DMS53 (cell line): Measurements from ENCODE around the gene ATP8B2.
"Not testable (repeated sequence)": the region's sequence is repeated elsewhere in the genome, so short reads cannot be mapped to it uniquely, and the experiment has no call there.

ENCODE experiments used
- DNase-seq: peaks from one replicate; lab custom pipeline; 2025; lab: John Stamatoyannopoulos, UW

The ATP8B2 gene

DNA sequence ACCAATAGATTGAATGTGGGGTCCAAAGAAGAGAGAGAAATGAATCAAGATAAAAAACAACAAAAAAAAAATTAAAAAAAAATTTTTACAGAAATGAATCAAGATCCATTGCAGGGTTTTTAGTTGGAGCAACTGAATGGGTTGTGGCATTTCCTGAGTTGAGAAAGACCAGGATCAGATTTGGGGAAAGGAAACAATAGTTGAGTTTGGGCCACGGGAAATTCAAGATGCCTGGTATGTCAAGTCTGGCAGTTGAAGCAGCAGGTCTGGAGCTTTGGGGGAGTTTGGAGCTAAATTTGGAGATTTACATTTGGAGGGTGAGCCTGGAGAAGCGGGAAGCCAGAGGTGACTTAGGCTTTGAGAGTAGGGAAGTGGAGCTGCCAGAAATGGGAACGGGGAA, 22.6 kb downstream of the ATP8B2 start:
- no peak for DNase-seq

GRCh38 chr1:154348429-154349076, 23.2 kb downstream of the ATP8B2 start:
- no peak for DNase-seq

DNA sequence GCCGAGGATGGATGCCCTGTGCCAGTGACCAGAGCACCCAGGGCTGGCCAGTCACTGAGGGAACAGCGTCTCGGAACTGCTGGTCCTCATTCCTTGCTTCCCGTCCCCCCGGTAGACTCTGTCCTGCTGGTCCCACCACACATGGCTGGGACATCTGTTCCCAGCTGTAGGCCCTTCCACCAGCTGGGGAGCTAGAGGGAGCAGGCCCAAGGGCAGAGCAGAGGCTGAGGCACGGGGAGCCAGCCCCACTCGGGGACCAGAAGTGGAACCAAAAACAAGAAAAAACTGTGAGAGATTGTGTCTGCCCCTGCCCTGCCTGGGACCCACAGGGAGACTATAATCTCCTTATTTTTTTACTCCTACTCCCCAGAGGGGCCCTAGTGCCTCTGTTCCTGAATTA, 23.8 kb downstream of the ATP8B2 start:
- no peak for DNase-seq

DNA sequence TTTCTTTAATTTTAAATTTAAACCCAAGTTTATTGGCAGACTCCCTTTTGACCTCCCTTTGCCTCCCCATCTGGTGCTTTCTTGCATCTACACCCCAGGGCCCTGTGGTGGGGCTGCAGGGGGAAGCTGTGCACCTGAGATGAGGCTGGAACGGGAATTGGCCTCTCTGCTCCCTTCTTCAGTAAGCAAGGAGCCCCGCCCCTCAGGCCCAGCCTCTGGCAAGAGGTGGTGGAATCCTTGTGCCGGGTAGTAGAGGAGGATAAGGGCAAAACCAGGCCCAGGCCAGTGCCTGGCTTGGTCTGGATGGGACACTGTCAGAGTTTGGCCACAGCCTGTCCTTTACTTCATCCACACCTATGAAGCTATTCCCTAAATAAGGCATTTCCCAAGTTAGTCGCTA, 25.1 kb downstream of the ATP8B2 start:
- no peak for DNase-seq

- DNase-seq = peak; percentile 86
Measured at GRCh38 chr1:154351363-154352068, 26.2 kb downstream of the ATP8B2 start.

DNA sequence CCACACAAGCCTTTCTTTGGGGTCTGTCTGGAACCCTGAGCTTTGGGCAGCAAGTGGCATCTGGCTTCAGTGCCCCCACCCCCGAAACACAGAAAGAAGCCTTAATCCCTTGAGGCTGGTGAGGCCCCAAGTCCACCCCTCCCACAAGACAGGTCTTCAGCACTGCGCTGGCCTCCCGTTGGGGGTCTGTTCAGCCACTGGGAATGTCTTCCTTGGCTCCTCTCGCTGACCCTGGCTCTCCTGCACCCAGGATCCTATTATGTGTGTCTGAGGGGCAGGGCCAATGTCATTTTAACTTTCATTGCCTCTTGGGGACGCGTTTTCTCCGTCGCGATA, 26.9 kb downstream of the ATP8B2 start:
- no peak for DNase-seq

DNA sequence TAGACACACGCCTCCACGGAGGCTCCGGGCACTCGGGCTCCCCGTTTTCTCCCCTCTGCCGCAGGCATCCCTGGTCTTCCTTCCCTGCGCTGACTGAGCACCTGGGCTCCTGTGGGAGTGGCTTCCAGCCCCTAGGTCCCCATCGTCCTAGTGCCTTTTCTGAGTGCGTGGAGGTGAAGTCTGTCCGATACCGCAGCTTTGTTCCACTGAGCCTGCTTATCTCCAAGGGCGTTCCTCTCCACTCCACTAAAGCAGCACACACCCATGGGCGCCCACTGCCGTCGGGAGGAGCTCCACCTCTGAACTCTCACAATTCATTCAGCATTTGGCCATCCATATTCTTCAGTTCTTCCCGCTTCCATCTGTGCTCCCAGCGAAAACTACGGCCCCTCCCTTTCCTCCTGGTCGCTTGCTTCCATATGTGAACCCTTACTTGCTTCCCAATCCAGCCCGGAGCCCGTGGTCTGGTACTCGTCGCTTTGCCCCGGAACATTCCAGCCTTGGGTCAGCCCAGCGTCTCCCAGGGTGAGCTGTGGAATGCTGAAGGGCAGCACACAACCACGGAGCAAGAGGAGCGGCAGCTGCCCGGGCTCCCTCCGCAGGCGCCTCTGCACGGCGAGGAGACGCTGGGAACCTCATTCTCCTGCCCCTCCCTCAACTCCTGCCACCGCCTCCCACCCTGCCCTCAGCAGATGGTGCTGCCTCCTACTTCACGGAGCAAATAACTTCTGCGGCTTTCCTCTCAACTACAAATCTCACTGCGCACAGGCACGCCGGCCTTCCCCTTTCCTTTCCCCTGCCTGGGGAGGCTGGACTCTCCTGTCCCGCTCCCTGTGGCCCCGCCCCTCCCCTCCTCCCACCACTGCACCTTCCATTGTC, 27.5 kb downstream of the ATP8B2 start:
- DNase-seq = peak; percentile 78

DNA sequence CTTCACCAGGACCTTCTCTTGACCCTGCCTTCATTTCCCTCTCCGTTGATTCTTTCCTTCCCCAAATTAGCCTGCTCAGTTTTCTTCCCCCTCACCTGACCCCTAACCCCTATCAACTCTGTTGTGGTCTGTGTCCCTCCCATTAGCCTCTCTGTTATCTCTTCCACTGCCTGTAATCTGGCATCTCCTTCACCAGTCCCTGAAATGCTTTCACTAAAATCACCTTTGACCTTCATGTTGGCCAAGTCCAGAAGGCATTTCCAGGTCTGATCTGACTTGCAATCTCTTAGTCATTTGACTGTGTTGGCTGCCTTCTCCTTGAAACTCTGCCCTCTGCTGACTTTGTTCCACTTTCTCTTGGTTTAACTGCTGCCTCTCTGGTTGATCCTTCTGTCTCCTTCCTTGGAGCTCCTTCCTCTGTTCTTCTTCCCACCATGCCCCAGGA, 28.2 kb downstream of the ATP8B2 start:
- DNase-seq = peak; percentile 58

GRCh38 chr1:154353966-154354365, 28.6 kb downstream of the ATP8B2 start:
- no peak for DNase-seq

DNA sequence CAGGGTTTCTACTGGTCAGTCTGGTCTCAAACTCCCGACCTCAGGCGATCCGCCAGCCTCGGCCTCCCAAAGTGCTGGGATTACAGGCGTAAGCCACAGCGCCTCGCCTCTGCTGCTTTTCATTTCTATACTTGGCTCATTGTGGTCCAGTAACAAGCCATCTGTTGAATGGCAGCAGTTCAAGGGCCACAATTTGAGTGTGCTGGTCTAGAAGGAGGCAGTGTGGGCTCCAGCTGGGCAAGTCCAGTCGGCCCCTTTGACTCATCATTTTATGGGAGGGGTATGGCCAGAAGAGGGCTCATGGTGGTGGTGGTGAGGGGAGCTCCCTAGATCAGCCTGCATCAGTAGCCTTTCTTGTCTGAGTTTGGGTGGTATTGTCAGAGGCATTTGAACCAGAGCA, 33.2 kb downstream of the ATP8B2 start:
- no peak for DNase-seq

GRCh38 chr1:154360288-154360687, 35.0 kb downstream of the ATP8B2 start:
- no peak for DNase-seq

GRCh38 chr1:154360881-154361280, 35.6 kb downstream of the ATP8B2 start:
- not testable (repeated sequence) for DNase-seq

DNA sequence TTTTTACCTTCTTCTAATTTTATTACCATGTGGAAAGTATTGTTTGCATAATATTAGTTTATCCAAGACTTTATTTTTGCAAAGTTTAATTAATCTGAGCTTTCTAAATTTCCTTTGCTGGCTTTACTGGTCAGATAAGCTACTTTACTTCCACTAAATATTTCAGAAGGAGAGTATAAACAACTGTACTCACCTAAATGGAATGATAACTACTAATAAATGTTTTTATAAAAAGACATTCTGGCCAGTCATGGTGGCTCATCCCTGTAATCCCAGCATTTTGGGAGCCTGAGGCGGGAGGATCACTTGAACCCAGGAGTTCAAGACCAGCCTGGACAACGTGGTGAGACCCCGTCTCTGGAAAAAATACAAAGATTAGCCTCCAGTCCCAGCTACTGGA, 36.0 kb downstream of the ATP8B2 start:
- DNase-seq = no peak

DNA sequence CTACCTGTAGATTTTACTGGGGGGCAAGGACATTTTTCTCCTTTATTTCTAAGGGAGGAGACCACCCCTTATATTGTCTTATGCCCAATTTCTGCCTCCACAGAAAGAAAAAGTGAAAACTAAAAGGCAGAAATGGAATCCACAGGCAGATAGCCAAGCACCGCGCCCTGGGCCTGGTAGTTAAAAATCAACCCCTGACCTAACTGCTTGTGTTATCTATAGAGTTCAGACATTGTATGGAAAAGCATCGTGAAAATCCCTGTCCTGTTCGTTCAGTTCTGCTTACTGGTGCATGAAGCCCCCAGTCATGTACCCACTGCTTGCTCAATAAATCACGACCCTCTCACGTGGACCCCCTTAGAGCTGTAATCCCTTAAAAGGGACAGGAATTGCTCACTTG, 46.1 kb downstream of the ATP8B2 start:
- DNase-seq = no peak

- not testable (repeated sequence) for DNase-seq
Measured at GRCh38 chr1:154373777-154374357, 48.5 kb downstream of the ATP8B2 start.

DNA sequence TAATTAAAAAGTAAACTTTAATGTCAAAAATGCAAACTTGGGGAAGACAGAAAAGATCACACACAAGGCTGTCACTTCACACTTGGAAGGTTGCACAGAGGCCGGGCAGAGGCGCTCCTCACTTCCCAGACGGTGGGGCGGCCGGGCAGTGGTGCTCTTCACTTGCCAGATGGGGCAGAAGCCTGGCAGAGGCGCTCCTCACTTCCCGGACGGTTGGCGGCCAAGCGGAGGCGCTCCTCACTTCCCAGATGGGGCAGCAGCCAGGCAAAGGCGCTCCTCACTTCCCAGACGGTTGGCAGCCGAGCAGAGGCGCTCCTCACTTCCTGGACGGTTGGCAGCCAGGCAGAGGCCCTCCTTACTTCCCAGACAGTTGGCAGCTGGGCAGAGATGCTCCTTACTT, 54.0 kb downstream of the ATP8B2 start:
- DNase-seq = no peak

- no peak for DNase-seq
Measured at GRCh38 chr1:154384650-154385489, 59.5 kb downstream of the ATP8B2 start.

GRCh38 chr1:154386643-154387352, 61.5 kb downstream of the ATP8B2 start:
- peak; percentile 96 for DNase-seq

DNA sequence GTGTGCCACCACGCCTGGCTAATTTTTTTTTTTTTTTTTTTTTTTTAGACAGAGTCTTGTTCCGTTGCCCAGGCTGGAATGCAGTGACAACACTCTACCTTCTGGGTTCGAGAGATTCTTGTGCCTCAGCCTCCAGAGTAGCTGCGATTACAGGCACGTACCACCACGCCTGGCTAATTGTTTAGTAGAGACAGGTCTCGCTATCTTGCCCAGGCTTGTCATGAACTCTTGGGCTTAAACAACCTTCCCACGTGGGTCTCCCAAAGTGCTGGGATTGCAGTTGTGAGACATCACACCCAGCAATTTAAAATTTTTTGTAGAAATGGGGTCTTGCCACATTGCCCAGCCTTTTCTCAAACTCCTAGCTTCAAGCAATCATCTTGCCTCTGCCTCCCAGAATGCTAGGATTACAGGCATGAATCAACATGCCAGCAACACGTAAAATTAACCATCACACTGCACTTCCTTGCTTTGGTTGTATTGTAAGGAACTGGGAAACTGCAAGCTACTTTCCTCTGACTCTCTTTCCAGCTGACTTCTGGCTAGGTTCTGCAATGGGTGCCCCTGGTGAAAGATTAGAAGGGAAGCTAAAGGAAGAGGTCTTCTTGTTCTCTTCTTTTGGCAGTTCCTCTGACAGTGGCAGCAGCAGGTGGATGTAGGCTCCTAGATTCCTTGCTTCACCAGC, 65.9 kb downstream of the ATP8B2 start:
- DNase-seq = no peak

DNA sequence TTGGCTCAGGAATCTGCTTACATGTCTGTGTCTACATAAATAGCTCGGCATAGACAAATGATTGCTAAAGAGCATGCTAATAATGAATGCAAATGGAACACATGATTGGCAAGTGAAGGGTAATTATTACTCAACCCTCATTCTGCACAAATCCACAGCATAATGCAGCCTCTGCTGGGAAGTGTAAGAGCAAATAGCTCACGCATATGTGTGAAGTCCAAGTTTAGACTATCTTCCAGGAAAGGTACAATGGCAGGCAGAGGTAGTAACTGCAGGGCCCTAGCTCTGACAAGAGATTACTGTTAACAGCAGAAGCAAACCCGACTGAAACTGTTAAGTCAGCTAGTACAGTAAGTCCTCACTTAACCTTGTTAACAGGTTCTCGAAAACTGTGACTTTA, 72.8 kb downstream of the ATP8B2 start:
- no peak for DNase-seq
